SU-DHL-6 (cell line): Measurements from ENCODE around the gene TRIP10.
A peak's percentile ranks its signal among the peaks of the same experiment; 100 is the strongest.
"Not testable (repeated sequence)": the region's sequence is repeated elsewhere in the genome, so short reads cannot be mapped to it uniquely, and the experiment has no call there.

Source experiments
- H2AFZ ChIP-seq: fragments of 200-600 bp; sonication (generic); 2 replicates; pipeline ENCODE4 v1.6.1; 2014; ENCODE audit warnings: low read depth, mild to moderate bottlenecking, moderate library complexity, mixed read lengths, antibody characterized with exemption, low read length; ENCODE audit not compliant: severe bottlenecking
- H3F3A ChIP-seq: fragments of 200-600 bp; shearing (Covaris generic); 2 replicates; pipeline ENCODE4 v1.6.0; 2016; ENCODE audit warnings: antibody characterized with exemption, mild to moderate bottlenecking; ENCODE audit not compliant: insufficient read depth
- H3K27ac ChIP-seq: fragments of 200-600 bp; sonication (generic); 2 replicates; pipeline ENCODE4 v1.5.1; 2016; ENCODE audit warnings: low read depth, mild to moderate bottlenecking, low read length, moderate library complexity, mixed read lengths
- H3K27me3 ChIP-seq: fragments of 200-600 bp; sonication (generic), shearing (Covaris generic); 2 replicates; pipeline ENCODE4 v1.6.0; 2014; ENCODE audit warnings: mild to moderate bottlenecking, low read length
- H3K36me3 ChIP-seq: fragments of 200-600 bp; sonication (generic); 2 replicates; pipeline ENCODE4 v1.6.1; 2014; ENCODE audit warnings: mild to moderate bottlenecking, low read length, mixed read lengths
- H3K4me2 ChIP-seq: fragments of 300-600, 200-600 bp; shearing (Covaris generic), sonication (generic); 2 replicates; pipeline ENCODE4 v1.6.0; 2014; ENCODE audit warnings: low read length, low read depth, mild to moderate bottlenecking; ENCODE audit not compliant: poor library complexity, severe bottlenecking
- H3K4me3 ChIP-seq: fragments of 200-600 bp; sonication (generic); 2 replicates; pipeline ENCODE4 v1.5.1; 2014; ENCODE audit warnings: antibody characterized with exemption, low read length, mild to moderate bottlenecking, mixed read lengths; ENCODE audit not compliant: insufficient read depth, poor library complexity, severe bottlenecking
- H3K79me2 ChIP-seq: fragments of 200-600 bp; sonication (generic); 2 replicates; pipeline ENCODE4 v1.6.1; 2014; ENCODE audit warnings: mild to moderate bottlenecking, low read length, moderate library complexity; ENCODE audit not compliant: insufficient read depth
- H3K9ac ChIP-seq: fragments of 200-600 bp; sonication (generic); 2 replicates; pipeline ENCODE4 v1.7.0; 2014; ENCODE audit warnings: mild to moderate bottlenecking, low read length
- H3K9me2 ChIP-seq: fragments of 200-600 bp; sonication (generic); replicated peaks from 2 replicates; pipeline ENCODE4 v1.6.1; 2014; ENCODE audit warnings: low read length; ENCODE audit not compliant: insufficient read depth
- H3K9me3 ChIP-seq: fragments of 200-600 bp; sonication (generic); 2 replicates; pipeline ENCODE4 v1.6.1; 2014; ENCODE audit warnings: low read length, mixed read lengths; ENCODE audit not compliant: insufficient read depth
- H4K20me1 ChIP-seq: fragments of 200-600 bp; sonication (generic); 2 replicates; pipeline ENCODE4 v1.6.1; 2014; ENCODE audit warnings: low read depth, mild to moderate bottlenecking, antibody characterized with exemption, low read length, moderate library complexity, mixed read lengths
- CTCF ChIP-seq: fragments of 200-600 bp; sonication (generic); IDR thresholded peaks from one replicate; pipeline ENCODE4 v1.5.1; 2017; ENCODE audit warnings: antibody characterized with exemption, mild to moderate bottlenecking, low read length, moderate library complexity; ENCODE audit not compliant: insufficient read depth, poor library complexity, severe bottlenecking
- EZH2phosphoT487 ChIP-seq: fragments of 200-600 bp; sonication (generic), shearing (Covaris generic); conservative IDR thresholded peaks from 2 replicates; pipeline ENCODE4 v1.6.1; 2018; ENCODE audit warnings: mild to moderate bottlenecking, antibody characterized with exemption, low read length, moderate library complexity, mixed read lengths

The TRIP10 gene

GRCh38 chr19:6797646-6798045 is 58.2 kb downstream of the TRIP10 start:
- Histone ChIP-seq H3K9ac (no peak overlapping the region), H3K4me3 (no peak overlapping the region), H3K4me2 (no peak overlapping the region), H3K9me2 (no peaks in the 10 kb centered on the region), H4K20me1 (no peaks in the 10 kb centered on the region), H3K27ac (no peak overlapping the region), H2AFZ (no peak overlapping the region), H3K9me3 (no peaks in the 10 kb centered on the region), H3K79me2 (peaks cover 67% of the 10 kb centered on the region), H3F3A (peaks cover 29% of the 10 kb centered on the region), H3K27me3 (no peaks in the 10 kb centered on the region), H3K36me3 (no peaks in the 10 kb centered on the region)
- TF ChIP-seq CTCF: no peak

- H3K9me3 ChIP-seq, H3K9me2 ChIP-seq, H4K20me1 ChIP-seq, H3K27me3 ChIP-seq, H3K36me3 ChIP-seq, H3K4me3 ChIP-seq, H2AFZ ChIP-seq: not testable (repeated sequence)
- H3K27ac ChIP-seq: peak overlapping the region; percentile 93
- H3F3A ChIP-seq: peaks cover 42% of the 10 kb centered on the region
- H3K4me2 ChIP-seq: peak overlapping the region; percentile 68
- H3K79me2 ChIP-seq: peaks cover 67% of the 10 kb centered on the region
- H3K9ac ChIP-seq: peak overlapping the region; percentile 57
Measured at GRCh38 chr19:6800160-6800790, 60.8 kb downstream of the TRIP10 start.

GRCh38 chr19:6800991-6801484 is 61.6 kb downstream of the TRIP10 start:
- H3K79me2 ChIP-seq: peaks cover 66% of the 10 kb centered on the region
- H4K20me1 ChIP-seq: no peaks in the 10 kb centered on the region
- peak overlapping the region; percentile 93 for H3K27ac ChIP-seq
- H3K4me2 ChIP-seq: peak overlapping the region; percentile 68
- peak overlapping the region; percentile 57 for H3K9ac ChIP-seq
- no peak for TF ChIP-seq CTCF
- no peak for TF ChIP-seq EZH2phosphoT487
- no peak overlapping the region for H2AFZ ChIP-seq
- peak overlapping the region; percentile 48 for H3K4me3 ChIP-seq
- no peaks in the 10 kb centered on the region for H3K36me3 ChIP-seq
- H3F3A ChIP-seq: peaks cover 42% of the 10 kb centered on the region
- no peaks in the 10 kb centered on the region for H3K9me3 ChIP-seq
- H3K27me3 ChIP-seq: no peaks in the 10 kb centered on the region
- no peaks in the 10 kb centered on the region for H3K9me2 ChIP-seq
